Bone marrow (tissue), 2 donors: ENCODE measurements around the gene TBX15.

Experiments
- DNase-seq, 2 donors: peaks; one replicate each; lab custom pipeline; 2025; lab: John Stamatoyannopoulos, UW

Gene TBX15

GRCh38 chr1:119001181-119002027, 13.3 kb upstream of the TBX15 start:
- DNase-seq = no peak

- no peak for DNase-seq
Observed at GRCh38 chr1:119000371-119001180, 12.4 kb upstream of the TBX15 start.

- no peak for DNase-seq
Observed at GRCh38 chr1:118999348-119000071, 11.4 kb upstream of the TBX15 start.

GRCh38 chr1:118998171-118998570, 10.0 kb upstream of the TBX15 start:
- no peak for DNase-seq

GRCh38 chr1:118997225-118997624, 9.1 kb upstream of the TBX15 start:
- no peak for DNase-seq

- no peak for DNase-seq
Observed at GRCh38 chr1:118995312-118996016, 7.3 kb upstream of the TBX15 start.

- DNase-seq = no peak
Observed at GRCh38 chr1:118993700-118994026, 5.5 kb upstream of the TBX15 start.

GRCh38 chr1:118992868-118993699, 4.9 kb upstream of the TBX15 start:
- no peak for DNase-seq

- no peak for DNase-seq
Observed at GRCh38 chr1:118992237-118992825, 4.2 kb upstream of the TBX15 start.

- DNase-seq = no peak
Observed at GRCh38 chr1:118991448-118991847, 3.3 kb upstream of the TBX15 start.

GRCh38 chr1:118990513-118991152, 2.5 kb upstream of the TBX15 start:
- DNase-seq = no peak

GRCh38 chr1:118989878-118990378, 1.8 kb upstream of the TBX15 start:
- no peak for DNase-seq

- no peak for DNase-seq
Observed at GRCh38 chr1:118989006-118989815, 1.1 kb upstream of the TBX15 start.

GRCh38 chr1:118987468-118988185, 516 bp downstream of the TBX15 start:
- no peak for DNase-seq

- DNase-seq = no peak
Observed at GRCh38 chr1:118986555-118987467, 1.3 kb downstream of the TBX15 start.

- DNase-seq = no peak
Observed at GRCh38 chr1:118985640-118986554, 2.2 kb downstream of the TBX15 start.
